Measurements from ENCODE around the gene PVRIG.
A peak's percentile ranks its signal among the peaks of the same experiment; 100 is the strongest.
"Not testable (repeated sequence)": the region's sequence is repeated elsewhere in the genome, so short reads cannot be mapped to it uniquely, and the experiment has no call there.

Gene PVRIG

GRCh38 chr7:100182616-100183015, 37.1 kb upstream of the PVRIG start:
- H2BK15ac ChIP-seq (replicated peaks; ENCODE audit: low read depth); H3K4ac ChIP-seq (ENCODE audit: low read depth, low read length); H2AK5ac ChIP-seq (ENCODE audit: low read length); H3K9ac ChIP-seq (ENCODE audit: low read length); DNase-seq; H3K79me2 ChIP-seq (ENCODE audit: control insufficient read depth, insufficient read depth, low read length); H2BK5ac ChIP-seq (ENCODE audit: low read length); H3K56ac ChIP-seq (ENCODE audit: low read length); H3K36me3 ChIP-seq (ENCODE audit: control insufficient read depth, insufficient read depth, low read length); H3K4me3 ChIP-seq (ENCODE audit: low read length); H2BK120ac ChIP-seq (ENCODE audit: low read depth, low read length); H4K8ac ChIP-seq (ENCODE audit: low read depth, low read length); H4K5ac ChIP-seq (ENCODE audit: low read length); H3K23ac ChIP-seq (ENCODE audit: low read length); H3K18ac ChIP-seq (ENCODE audit: low read length); H3K79me1 ChIP-seq (ENCODE audit: low read length); H3K27me3 ChIP-seq (ENCODE audit: insufficient read depth, low read length, poor library complexity); H3K27ac ChIP-seq (ENCODE audit: low read depth, low read length); H3K4me1 ChIP-seq (ENCODE audit: control insufficient read depth, low read depth, low read length); H3K4me2 ChIP-seq (ENCODE audit: low read length): not testable (repeated sequence)
- WGBS (ENCODE audit: extremely low coverage, insufficient coverage, low lambda C conversion rate) = no CpG with 5 or more reads among the region's 6 CpGs

- not testable (repeated sequence) for H3K9ac ChIP-seq (ENCODE audit: low read length); H2AK5ac ChIP-seq (ENCODE audit: low read length); H3K18ac ChIP-seq (ENCODE audit: low read length); H4K5ac ChIP-seq (ENCODE audit: low read length); H3K4me2 ChIP-seq (ENCODE audit: low read length); H3K27ac ChIP-seq (ENCODE audit: low read depth, low read length); H2BK5ac ChIP-seq (ENCODE audit: low read length); H3K27me3 ChIP-seq (ENCODE audit: insufficient read depth, low read length, poor library complexity); H3K4me3 ChIP-seq (ENCODE audit: low read length); H4K8ac ChIP-seq (ENCODE audit: low read depth, low read length); H3K36me3 ChIP-seq (ENCODE audit: control insufficient read depth, insufficient read depth, low read length); H3K79me2 ChIP-seq (ENCODE audit: control insufficient read depth, insufficient read depth, low read length); H3K79me1 ChIP-seq (ENCODE audit: low read length); H2BK120ac ChIP-seq (ENCODE audit: low read depth, low read length); H2BK15ac ChIP-seq (replicated peaks; ENCODE audit: low read depth); DNase-seq; H3K56ac ChIP-seq (ENCODE audit: low read length); H3K4ac ChIP-seq (ENCODE audit: low read depth, low read length); H3K4me1 ChIP-seq (ENCODE audit: control insufficient read depth, low read depth, low read length); H3K23ac ChIP-seq (ENCODE audit: low read length)
- WGBS (ENCODE audit: extremely low coverage, insufficient coverage, low lambda C conversion rate) = no CpG with 5 or more reads among the region's 6 CpGs
These were observed 36.7 kb upstream of the PVRIG start for GRCh38 chr7:100183090-100183489.

GRCh38 chr7:100185726-100186125, 34.0 kb upstream of the PVRIG start:
- Histone ChIP-seq H3K23ac (ENCODE audit: low read length) (no peak overlapping the region), H3K4me2 (ENCODE audit: low read length) (no peak overlapping the region), H2BK5ac (ENCODE audit: low read length) (no peak overlapping the region), H3K18ac (ENCODE audit: low read length) (no peak overlapping the region), H3K27ac (ENCODE audit: low read depth, low read length) (no peak overlapping the region), H3K4ac (ENCODE audit: low read depth, low read length) (no peak overlapping the region), H3K36me3 (ENCODE audit: control insufficient read depth, insufficient read depth, low read length) (no peaks in the 10 kb centered on the region), H2BK15ac (replicated peaks; ENCODE audit: low read depth) (no peak overlapping the region), H2BK120ac (ENCODE audit: low read depth, low read length) (no peak overlapping the region), H3K56ac (ENCODE audit: low read length) (no peak overlapping the region), H3K4me3 (ENCODE audit: low read length) (no peak overlapping the region), H2AK5ac (ENCODE audit: low read length) (no peak overlapping the region), H3K9ac (ENCODE audit: low read length) (no peak overlapping the region), H4K8ac (ENCODE audit: low read depth, low read length) (no peak overlapping the region), H3K4me1 (ENCODE audit: control insufficient read depth, low read depth, low read length) (no peaks in the 10 kb centered on the region), H3K27me3 (ENCODE audit: insufficient read depth, low read length, poor library complexity) (no peaks in the 10 kb centered on the region), H4K5ac (ENCODE audit: low read length) (no peak overlapping the region), H3K79me2 (ENCODE audit: control insufficient read depth, insufficient read depth, low read length) (no peaks in the 10 kb centered on the region), H3K79me1 (ENCODE audit: low read length) (no peaks in the 10 kb centered on the region)
- WGBS (ENCODE audit: extremely low coverage, insufficient coverage, low lambda C conversion rate) = no CpG with 5 or more reads among the region's 2 CpGs
- no peak for DNase-seq

- Histone ChIP-seq H3K4me1 (ENCODE audit: control insufficient read depth, low read depth, low read length) (no peaks in the 10 kb centered on the region), H3K79me2 (ENCODE audit: control insufficient read depth, insufficient read depth, low read length) (no peaks in the 10 kb centered on the region), H4K8ac (ENCODE audit: low read depth, low read length) (no peak overlapping the region), H3K18ac (ENCODE audit: low read length) (no peak overlapping the region), H3K4ac (ENCODE audit: low read depth, low read length) (no peak overlapping the region), H3K56ac (ENCODE audit: low read length) (no peak overlapping the region), H2BK5ac (ENCODE audit: low read length) (no peak overlapping the region), H2AK5ac (ENCODE audit: low read length) (no peak overlapping the region), H3K79me1 (ENCODE audit: low read length) (no peaks in the 10 kb centered on the region), H2BK15ac (replicated peaks; ENCODE audit: low read depth) (no peak overlapping the region), H3K23ac (ENCODE audit: low read length) (no peak overlapping the region), H3K4me2 (ENCODE audit: low read length) (no peak overlapping the region), H3K36me3 (ENCODE audit: control insufficient read depth, insufficient read depth, low read length) (no peaks in the 10 kb centered on the region), H3K9ac (ENCODE audit: low read length) (no peak overlapping the region), H3K27me3 (ENCODE audit: insufficient read depth, low read length, poor library complexity) (no peaks in the 10 kb centered on the region), H2BK120ac (ENCODE audit: low read depth, low read length) (no peak overlapping the region), H3K27ac (ENCODE audit: low read depth, low read length) (no peak overlapping the region), H3K4me3 (ENCODE audit: low read length) (no peak overlapping the region), H4K5ac (ENCODE audit: low read length) (no peak overlapping the region)
- no CpG with 5 or more reads among the region's 3 CpGs for WGBS (ENCODE audit: extremely low coverage, insufficient coverage, low lambda C conversion rate)
- no peak for DNase-seq
These were observed 30.7 kb upstream of the PVRIG start for GRCh38 chr7:100189061-100189460.

GRCh38 chr7:100190048-100190711, 29.6 kb upstream of the PVRIG start:
- peak; percentile 52 for DNase-seq
- H3K9ac ChIP-seq (ENCODE audit: low read length) = no peak overlapping the region
- no peak overlapping the region for H3K23ac ChIP-seq (ENCODE audit: low read length)
- no peak overlapping the region for H2BK5ac ChIP-seq (ENCODE audit: low read length)
- no peaks in the 10 kb centered on the region for H3K79me1 ChIP-seq (ENCODE audit: low read length)
- no peak overlapping the region for H3K27ac ChIP-seq (ENCODE audit: low read depth, low read length)
- no peak overlapping the region for H3K4me2 ChIP-seq (ENCODE audit: low read length)
- H3K4me1 ChIP-seq (ENCODE audit: control insufficient read depth, low read depth, low read length) = no peaks in the 10 kb centered on the region
- no peak overlapping the region for H2AK5ac ChIP-seq (ENCODE audit: low read length)
- no peak overlapping the region for H4K8ac ChIP-seq (ENCODE audit: low read depth, low read length)
- H3K36me3 ChIP-seq (ENCODE audit: control insufficient read depth, insufficient read depth, low read length) = no peaks in the 10 kb centered on the region
- WGBS (ENCODE audit: extremely low coverage, insufficient coverage, low lambda C conversion rate) = no CpG with 5 or more reads among the region's 4 CpGs
- no peak overlapping the region for H3K56ac ChIP-seq (ENCODE audit: low read length)
- H3K4ac ChIP-seq (ENCODE audit: low read depth, low read length) = no peak overlapping the region
- no peak overlapping the region for H2BK15ac ChIP-seq (replicated peaks; ENCODE audit: low read depth)
- no peak overlapping the region for H2BK120ac ChIP-seq (ENCODE audit: low read depth, low read length)
- no peaks in the 10 kb centered on the region for H3K27me3 ChIP-seq (ENCODE audit: insufficient read depth, low read length, poor library complexity)
- H3K4me3 ChIP-seq (ENCODE audit: low read length) = no peak overlapping the region
- no peak overlapping the region for H4K5ac ChIP-seq (ENCODE audit: low read length)
- H3K79me2 ChIP-seq (ENCODE audit: control insufficient read depth, insufficient read depth, low read length) = no peaks in the 10 kb centered on the region
- H3K18ac ChIP-seq (ENCODE audit: low read length) = no peak overlapping the region

GRCh38 chr7:100191775-100192174, 28.0 kb upstream of the PVRIG start:
- no peak overlapping the region for H2BK120ac ChIP-seq (ENCODE audit: low read depth, low read length)
- no peak overlapping the region for H3K9ac ChIP-seq (ENCODE audit: low read length)
- no peaks in the 10 kb centered on the region for H3K27me3 ChIP-seq (ENCODE audit: insufficient read depth, low read length, poor library complexity)
- no peak overlapping the region for H3K23ac ChIP-seq (ENCODE audit: low read length)
- no peak overlapping the region for H3K4ac ChIP-seq (ENCODE audit: low read depth, low read length)
- H3K56ac ChIP-seq (ENCODE audit: low read length) = no peak overlapping the region
- H2BK5ac ChIP-seq (ENCODE audit: low read length) = no peak overlapping the region
- no peaks in the 10 kb centered on the region for H3K4me1 ChIP-seq (ENCODE audit: control insufficient read depth, low read depth, low read length)
- no peak overlapping the region for H2AK5ac ChIP-seq (ENCODE audit: low read length)
- H2BK15ac ChIP-seq (replicated peaks; ENCODE audit: low read depth) = no peak overlapping the region
- H4K5ac ChIP-seq (ENCODE audit: low read length) = no peak overlapping the region
- H4K8ac ChIP-seq (ENCODE audit: low read depth, low read length) = no peak overlapping the region
- no peaks in the 10 kb centered on the region for H3K79me1 ChIP-seq (ENCODE audit: low read length)
- no peak for DNase-seq
- no peak overlapping the region for H3K4me2 ChIP-seq (ENCODE audit: low read length)
- no peak overlapping the region for H3K18ac ChIP-seq (ENCODE audit: low read length)
- WGBS (ENCODE audit: extremely low coverage, insufficient coverage, low lambda C conversion rate) = no CpG with 5 or more reads among the region's 2 CpGs
- H3K4me3 ChIP-seq (ENCODE audit: low read length) = no peak overlapping the region
- no peak overlapping the region for H3K27ac ChIP-seq (ENCODE audit: low read depth, low read length)
- H3K36me3 ChIP-seq (ENCODE audit: control insufficient read depth, insufficient read depth, low read length) = no peaks in the 10 kb centered on the region
- H3K79me2 ChIP-seq (ENCODE audit: control insufficient read depth, insufficient read depth, low read length) = no peaks in the 10 kb centered on the region
